HG02981 (cell line): ENCODE results near the gene SNX3.

Source experiments
- ATAC-seq: cut with Tn5 transposase; IDR thresholded peaks from one replicate; pipeline ENCODE4 v1.9.1; 2021; ENCODE audit warnings: mild to moderate bottlenecking, moderate library complexity; ENCODE audit not compliant: unreplicated experiment

SNX3 gene

DNA sequence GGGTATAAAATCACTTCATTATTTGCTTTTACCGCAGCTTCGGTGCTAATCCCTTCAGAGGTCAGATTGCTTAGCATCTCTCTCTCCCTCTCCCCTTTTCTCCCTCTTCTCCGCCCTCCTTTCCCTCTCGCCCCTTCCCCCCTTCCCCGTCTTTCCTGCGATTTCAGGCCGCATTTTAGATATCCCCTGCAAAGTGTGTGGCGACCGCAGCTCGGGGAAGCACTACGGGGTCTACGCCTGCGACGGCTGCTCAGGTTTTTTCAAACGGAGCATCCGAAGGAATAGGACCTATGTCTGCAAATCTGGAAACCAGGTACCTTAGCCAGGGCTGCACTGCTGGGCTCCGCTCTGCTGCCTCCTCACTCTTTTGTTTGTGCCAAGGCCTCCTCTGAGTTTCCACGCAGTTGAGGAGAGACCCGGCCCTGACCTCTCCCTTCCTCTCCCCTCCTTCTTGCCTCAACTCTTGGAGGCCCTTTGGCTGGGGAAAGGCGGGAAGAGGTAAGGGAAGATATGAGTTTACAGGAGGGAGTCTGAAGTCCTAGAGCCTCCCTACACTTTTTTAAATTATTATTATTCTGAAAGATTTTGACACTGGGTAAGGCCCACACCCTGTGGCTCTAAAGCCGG, 89.4 kb downstream of the SNX3 start:
- no peak for ATAC-seq

DNA sequence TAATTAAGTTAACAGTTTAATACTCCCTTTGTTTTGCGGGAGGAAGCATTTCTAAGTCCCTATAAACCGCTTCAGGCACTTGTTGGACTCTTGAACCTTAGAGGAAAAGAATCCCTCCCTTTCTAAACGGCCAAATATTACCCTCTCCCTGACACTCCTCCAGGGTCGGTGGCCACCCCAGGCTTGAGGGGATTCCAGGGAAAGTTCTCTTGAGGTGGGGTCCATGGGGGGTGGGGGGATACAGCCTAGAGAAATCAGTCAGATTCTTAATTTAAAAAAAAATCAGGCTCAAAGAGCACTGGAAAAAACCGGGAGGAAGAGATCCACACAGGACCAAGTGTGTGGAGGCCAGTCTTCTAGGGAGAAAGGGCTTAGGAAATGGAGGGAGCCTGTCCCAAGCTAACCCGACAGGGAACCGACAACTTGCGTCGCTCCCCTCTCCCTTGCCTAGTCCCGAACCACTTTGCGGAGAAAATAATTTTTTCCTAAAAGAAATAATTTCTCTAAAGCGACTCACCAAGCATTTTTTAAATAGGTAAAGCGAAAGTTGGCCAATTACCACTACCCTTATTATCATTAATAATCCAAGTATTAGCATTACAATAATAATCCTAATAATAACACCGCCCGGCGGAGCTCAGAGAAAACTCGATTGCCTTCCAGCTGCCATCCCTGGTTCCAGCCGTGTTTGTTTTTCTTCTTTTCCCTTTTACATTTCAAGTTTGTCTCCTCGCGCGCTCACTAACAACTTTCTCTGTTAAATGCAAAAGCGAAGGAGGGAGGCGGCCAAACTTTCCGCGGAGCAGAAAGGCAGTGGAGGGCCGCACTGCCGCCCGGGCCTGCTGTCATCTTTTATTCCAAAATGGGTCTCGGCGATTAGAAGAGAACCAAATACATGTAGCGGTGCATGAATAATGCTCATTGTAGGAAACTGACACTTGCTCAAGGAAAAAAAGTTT, 90.2 kb downstream of the SNX3 start:
- ATAC-seq = no peak

DNA sequence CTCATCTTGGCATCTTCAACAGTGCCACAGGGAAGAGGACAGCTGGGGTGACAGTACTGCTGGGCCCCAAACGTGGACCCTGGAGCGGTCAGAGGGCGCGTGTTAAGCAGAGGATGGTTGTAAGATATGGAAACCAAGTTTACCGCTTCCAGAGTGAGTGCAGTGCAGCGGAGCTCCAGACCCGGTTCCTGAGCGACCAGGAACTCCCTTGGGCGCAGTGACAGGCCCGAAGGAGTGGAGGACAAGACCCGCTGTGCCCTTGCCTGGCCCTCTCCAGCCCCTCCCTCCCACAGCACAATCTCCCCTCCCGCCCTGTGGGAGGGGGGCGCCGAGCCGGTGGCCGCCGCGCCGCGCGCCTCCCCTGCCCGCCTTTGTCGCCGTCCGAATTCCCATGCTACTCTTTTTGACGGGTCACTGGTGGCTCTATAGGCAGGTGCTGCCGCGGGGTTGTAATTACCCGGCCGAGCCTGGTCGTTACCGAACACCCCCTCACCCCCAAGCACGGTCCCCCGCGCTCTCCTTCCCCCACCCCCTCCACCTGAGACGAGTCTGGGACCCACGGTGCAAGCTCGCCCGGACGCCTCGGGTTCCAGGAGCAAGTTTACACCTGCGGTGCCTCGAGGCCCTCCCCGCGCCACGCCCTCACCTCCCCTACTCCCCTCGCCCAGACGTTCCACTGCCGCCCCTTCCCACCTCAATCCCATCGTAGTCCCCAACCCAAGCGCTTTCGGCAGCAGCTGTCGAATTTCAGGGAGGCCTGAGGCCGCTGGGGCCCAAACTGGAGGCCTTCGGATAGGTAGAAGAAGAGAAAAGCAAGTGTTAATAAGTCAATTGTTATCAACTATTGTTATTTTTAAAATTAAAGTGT, 91.1 kb downstream of the SNX3 start:
- no peak for ATAC-seq

DNA sequence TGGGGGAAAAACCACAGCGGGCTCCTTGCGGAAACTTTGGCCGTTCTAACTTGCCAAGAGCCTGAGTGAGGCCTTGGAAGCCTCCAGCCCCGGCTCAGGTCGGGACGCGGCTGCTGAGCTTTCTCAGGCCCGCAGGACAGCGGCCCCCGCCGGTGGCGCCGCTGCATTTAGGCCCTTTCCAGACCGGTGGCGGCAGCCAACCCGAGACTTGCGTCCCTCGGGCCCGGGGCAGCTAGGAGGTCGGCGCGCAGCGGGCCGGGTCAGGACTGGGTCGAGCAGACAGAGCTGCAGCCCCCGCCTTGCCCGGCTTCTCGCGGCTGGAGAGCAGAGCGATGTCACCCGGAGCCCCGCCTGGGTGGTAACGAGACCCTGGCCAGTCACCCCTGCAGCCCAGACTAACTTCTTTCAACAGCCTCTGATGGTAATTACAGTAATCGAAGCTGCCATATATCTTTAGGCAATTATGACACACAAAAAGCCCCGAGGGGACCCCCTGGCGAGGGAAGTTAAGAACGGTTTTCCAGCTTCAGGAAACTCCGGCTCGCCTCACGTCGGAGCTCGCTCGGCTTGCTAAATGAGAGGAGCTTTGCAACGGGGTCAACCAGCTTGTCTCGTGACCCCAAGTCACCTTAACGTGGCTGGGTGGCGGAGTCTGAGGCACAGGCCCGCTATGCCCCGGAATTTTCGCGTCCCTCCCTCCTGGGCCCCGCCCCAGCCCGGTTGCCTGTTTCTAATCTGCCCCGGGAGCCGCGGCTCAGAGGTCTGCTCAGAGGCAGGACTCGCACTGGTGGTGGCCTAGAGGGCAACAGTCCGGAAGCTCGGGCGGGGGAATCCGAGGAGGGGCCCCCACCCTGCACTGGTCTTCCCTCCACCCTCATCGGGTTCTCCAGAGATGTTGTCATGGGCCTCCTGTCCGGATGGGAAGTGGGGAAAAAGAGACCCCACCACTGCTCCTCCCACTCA, 92.1 kb downstream of the SNX3 start:
- no peak for ATAC-seq

DNA sequence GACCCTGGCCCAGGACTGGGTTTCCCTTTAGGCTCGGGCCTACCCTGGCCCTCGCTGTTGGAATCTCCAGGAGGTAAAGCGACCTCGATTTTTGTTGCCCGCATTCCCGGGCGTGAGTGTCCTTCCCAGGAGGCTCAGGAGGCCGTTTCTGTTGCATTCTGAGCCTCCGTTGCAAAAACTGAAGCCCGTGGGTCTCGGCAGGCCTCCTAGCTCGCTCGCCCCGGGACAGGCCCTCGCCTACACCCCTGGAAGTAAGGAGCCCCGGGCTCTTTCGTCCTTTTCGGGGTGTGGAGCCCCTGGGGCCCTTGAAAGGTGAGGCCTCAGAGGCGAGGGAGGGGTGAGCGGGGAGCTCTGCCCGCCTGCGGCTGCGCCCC, 92.8 kb downstream of the SNX3 start:
- ATAC-seq = no peak

DNA sequence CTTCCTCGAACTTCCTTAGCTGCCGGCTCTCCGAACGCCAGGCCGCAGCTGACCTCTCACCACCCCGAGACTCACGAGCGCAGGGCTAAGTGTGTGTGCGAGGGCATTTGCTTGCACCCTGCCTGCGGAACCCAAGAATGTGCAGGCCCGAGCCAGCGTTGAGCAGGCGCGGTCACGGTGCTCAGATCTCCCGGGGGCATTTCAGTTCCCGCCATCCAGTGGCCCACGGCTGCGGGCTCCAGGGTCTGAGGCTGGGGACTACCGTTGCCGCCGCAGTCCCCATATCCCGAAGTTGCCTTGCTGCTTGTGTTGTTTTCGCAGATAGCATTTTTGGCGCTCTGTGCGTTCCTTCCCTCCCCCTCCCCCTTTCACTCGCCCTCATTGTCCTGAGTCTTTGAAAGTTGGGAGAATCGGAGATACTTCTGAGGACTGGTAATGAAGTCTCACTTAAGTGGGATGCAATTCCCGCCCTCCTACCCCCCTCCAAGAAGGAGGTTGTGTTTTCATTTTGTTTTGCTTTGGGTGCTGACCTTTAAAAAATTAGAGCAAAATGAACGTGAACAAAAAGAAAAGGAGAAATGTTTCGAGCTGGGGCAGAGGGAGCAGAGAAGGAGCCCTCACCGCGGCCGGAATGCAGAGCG, 93.3 kb downstream of the SNX3 start:
- no peak for ATAC-seq

DNA sequence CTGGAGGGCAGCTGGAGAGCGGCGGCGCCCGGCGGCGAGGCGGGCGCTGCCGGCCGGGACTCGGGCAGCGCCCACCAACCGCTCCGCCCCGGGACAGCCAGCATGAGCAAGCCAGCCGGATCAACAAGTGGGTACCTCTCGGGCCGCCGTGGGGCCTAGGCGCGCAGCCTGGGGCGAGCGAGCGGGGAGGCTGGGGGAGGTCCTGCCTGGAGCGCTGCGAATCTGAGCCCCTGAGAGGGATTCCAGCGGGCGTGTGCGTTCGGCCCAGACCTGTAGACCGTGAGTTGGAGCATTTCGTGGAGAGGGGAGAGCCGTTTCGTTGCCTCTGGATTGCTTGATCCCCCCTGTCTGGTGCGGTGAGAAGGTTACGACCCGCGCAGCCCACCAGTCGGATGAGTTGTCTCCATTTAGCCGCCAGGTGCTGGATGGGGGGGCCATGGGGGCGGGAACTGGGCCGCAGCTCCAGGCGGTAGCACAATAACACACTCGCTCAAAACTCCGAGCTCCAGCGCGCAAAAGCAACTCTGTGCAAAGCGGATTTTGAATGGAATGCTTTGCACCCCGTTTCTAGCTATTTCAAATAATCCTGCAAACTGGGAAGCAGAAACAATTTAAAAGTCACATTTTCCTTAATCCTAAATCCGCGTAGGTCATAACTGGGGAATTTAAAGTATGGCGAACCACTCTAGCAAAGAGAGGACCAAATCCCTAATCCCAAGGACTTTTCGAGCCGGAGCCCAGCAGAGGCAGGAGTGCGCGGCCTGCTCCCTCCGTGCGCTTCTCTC, 94.0 kb downstream of the SNX3 start:
- no peak for ATAC-seq

DNA sequence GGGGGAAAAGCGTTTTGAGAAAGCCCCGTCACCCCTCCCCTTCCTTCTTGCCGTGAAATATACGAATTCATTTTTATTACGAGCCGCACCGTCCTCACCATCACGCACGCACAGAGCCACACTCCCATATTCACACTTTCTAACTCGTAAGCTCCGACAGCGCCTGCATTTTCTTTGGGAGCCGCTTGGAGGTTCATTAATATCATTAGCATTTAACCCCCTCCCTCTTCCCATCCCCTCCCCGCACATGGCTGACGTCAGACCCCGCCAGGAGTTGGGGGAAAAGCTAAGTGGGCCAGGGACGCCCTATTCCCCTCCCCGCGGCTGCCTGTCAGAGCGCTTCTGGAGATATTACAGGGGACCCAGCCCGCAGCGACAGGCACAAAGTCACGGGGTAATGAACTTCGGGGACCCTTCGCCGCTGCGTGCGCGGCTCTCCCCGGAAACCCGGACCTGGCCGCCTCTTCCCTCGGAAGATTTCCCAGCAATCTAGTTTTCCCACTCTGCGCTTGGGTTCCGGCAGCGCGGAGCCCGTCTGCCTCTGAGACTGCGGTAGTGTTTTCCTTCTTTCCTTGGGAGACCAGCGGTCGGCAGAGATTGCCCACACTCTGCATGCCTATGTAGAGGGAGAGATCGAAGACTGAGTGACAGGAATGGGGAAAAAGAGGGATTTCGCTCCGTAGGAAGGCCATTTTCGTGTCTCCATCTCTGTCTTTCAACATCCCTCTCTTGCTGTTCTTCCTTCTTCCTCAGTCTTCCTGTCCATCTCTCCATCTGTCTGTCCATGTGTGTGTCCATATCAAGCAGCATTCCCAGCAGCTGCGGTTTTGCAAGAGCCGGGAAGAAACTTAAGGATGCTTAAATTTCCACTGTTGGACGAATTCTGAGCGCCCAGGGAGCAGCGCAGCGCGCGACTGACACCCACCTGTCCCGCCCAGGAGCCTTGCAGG, 94.9 kb downstream of the SNX3 start, which contains the start of gene NR2E1:
NR2E1 (plus strand) TSS at position 309 of the 950 bp plus-strand sequence. CDS start 744 bp downstream, outside the sequence.
- ATAC-seq = no peak

DNA sequence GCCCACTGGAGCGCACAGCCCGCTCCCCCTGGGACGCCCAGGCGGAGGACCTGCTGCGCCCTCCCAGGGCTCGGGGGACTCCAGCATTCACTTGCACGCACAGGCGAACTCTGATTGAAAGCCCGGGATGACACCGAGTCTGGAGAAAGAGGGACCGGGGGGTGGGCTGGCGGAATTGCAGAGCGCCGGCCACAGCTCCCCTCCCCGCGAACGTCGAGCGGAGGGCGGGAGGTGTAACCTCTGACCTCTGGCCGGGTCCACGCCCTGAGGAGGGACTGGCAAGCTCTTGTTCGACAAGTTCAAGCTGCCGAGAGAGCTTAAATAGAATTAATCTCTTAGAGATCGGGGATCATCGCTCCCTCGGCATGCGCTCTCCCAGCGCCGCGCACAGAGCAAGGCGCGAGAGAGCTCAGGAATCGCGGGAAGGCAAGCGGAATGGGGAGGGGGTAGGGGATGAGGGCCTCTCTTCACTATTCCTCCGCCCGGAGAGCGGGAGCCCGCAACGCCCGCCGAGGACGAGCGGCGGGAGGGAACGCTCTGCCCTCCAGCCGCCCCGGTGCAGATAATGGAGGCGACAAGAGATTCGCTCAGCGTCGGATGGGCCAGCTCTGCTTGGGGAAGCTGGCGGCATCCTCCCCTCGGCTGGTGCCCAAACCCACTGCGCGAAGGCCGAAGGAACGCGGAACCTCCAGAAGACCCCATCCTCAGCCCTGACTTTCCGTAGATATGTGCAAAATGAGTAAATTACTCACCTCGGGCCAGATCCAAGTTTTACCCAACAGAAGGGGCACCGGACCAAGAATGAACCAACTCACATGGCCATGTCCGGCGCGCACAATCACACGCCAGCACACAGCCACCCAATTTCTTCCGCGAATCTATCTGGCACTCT, 95.8 kb downstream of the SNX3 start:
- ATAC-seq = no peak

DNA sequence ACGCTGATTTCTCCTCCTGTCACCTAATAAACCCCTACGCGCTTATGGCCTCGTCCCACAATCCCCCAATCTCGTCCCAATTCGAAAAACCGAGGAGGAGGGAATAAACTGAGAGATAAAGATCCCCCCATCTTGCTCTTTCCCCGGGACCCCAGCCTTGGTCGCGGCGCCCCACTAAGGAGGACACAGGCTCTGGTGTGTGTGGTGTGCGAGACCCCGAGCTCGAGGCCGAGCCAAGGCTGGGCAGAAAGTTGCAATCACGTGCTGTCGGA, 96.4 kb downstream of the SNX3 start:
- no peak for ATAC-seq

DNA sequence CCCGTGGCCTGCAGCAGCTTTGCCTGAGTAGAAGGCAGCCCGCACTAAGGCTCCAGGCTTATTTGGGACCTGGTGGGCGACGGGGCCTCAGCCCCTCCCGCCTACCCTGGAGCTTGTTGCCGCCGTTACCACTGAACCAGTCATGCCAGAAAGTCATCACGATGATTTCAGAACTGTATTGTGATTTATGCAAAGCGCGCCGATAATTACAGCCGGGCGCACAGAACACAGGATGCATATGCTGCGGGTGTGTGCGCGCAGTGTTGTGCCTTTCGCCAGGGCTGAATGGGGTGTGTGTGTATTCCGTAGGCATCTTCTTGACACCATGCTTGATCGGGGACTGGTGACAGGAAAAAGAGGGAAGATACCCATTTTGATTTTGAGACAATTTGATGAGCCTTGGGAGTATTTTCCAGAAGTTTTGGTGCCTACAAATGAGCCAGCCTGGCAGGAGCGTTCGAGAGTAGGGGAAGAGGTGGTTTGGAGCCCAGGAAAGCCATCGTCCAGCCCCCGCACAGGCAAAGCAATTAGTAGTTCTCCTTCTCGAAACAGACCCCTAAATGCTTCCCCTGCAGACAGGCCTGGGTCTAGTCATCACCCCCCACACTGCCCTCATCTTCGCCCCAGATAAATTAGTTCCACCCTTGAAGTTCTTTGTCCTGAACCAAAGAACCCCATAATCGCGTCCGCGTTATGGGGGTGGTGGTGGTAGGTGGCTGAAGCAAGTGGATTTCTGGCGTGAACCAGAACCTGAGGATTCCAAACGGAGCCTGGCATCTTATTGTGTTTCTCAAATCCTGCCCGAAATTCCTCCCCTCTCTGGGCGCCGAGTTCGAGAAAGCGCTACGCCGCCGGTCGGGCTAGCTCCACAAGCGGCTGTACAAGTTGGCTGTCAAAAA, 96.9 kb downstream of the SNX3 start:
- ATAC-seq = no peak

DNA sequence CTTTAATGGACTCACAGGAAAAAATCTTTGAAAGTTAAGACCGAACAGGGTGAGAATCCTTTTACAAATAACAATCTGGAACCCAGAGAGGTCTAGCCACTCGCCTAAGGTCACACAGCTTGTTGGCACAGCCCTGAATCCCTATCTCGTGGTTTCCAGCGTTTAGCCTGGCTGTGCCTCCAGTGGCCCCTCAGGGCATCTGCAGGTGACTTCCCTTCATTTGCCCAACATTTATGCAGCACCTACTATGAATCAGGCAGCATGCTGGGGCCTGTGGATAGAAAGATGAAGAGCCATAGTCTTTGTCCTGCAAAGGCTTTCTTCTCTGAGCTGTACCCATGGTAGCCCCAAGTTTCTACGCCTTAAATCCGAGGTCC, 97.6 kb downstream of the SNX3 start:
- no peak for ATAC-seq

DNA sequence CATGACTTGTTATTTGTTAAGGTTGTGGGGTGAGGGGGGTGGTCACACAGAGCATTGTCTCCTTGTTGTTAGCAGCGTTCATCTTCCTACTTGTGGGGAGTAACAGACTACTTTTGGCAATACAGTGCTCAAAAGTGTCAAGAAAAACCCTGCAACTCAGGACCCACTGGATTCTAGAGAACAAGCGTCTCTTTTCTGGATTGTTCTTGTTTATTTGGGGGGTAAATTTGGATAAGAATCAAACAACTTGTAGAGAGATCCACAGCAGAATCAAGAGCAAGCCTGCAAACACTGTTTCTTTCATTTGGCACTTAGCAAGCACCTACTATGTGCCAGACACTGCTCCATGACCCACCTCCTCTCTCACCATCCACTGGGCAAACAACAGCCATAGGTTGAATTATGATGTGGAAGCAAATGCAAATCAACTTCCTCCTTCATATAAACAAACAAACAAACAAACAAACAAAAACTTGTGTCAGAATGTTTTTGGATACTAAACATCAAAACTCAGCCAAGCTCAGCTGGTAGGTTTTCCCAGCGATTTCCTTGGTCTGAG, 99.0 kb downstream of the SNX3 start:
- ATAC-seq = no peak
